Hematopoietic multipotent progenitor cell treated with erythropoietin and hydrocortisone succinate and interleukin-3 and kit ligand, for 17 days (in vitro differentiated cells): ENCODE data around the gene PRTFDC1.
"Not testable (repeated sequence)": the region's sequence is repeated elsewhere in the genome, so short reads cannot be mapped to it uniquely, and the experiment has no call there.

Source experiments
- DNase-seq: peaks from one replicate; pipeline ENCODE4 v3.0.0-alpha.2; 2015; ENCODE audit warnings: low spot score

Gene PRTFDC1

GRCh38 chr10:24843256-24843655 lies 109.2 kb downstream of the PRTFDC1 start:
- DNase-seq, result no peak

- DNase-seq, result no peak
Observed at GRCh38 chr10:24842856-24843255, 109.5 kb downstream of the PRTFDC1 start.

- DNase-seq, result no peak
Observed at GRCh38 chr10:24841530-24841929, 110.9 kb downstream of the PRTFDC1 start.

GRCh38 chr10:24840784-24841183 lies 111.6 kb downstream of the PRTFDC1 start:
- DNase-seq, result no peak

GRCh38 chr10:24837781-24838180 lies 114.6 kb downstream of the PRTFDC1 start:
- not testable (repeated sequence) for DNase-seq

- DNase-seq, result no peak
Observed at GRCh38 chr10:24834869-24835268, 117.5 kb downstream of the PRTFDC1 start.

GRCh38 chr10:24826009-24826408 lies 126.4 kb downstream of the PRTFDC1 start:
- DNase-seq, result no peak

- no peak for DNase-seq
Observed at GRCh38 chr10:24825551-24825950, 126.9 kb downstream of the PRTFDC1 start.

- DNase-seq, result no peak
Observed at GRCh38 chr10:24824536-24824935, 127.9 kb downstream of the PRTFDC1 start.

- DNase-seq, result no peak
Observed at GRCh38 chr10:24824124-24824523, 128.3 kb downstream of the PRTFDC1 start.

GRCh38 chr10:24822590-24822989 lies 129.8 kb downstream of the PRTFDC1 start:
- no peak for DNase-seq

GRCh38 chr10:24821986-24822385 lies 130.4 kb downstream of the PRTFDC1 start:
- DNase-seq, result no peak

- no peak for DNase-seq
Observed at GRCh38 chr10:24816868-24817396, 135.5 kb downstream of the PRTFDC1 start.

- no peak for DNase-seq
Observed at GRCh38 chr10:24814568-24815313, 137.7 kb downstream of the PRTFDC1 start.

GRCh38 chr10:24813856-24814255 lies 138.6 kb downstream of the PRTFDC1 start:
- no peak for DNase-seq

GRCh38 chr10:24806262-24806661 lies 146.1 kb downstream of the PRTFDC1 start:
- no peak for DNase-seq

- no peak for DNase-seq
Observed at GRCh38 chr10:24804956-24805355, 147.4 kb downstream of the PRTFDC1 start.

- no peak for DNase-seq
Observed at GRCh38 chr10:24804392-24804791, 148.0 kb downstream of the PRTFDC1 start.

- DNase-seq, result no peak
Observed at GRCh38 chr10:24802378-24802777, 150.0 kb downstream of the PRTFDC1 start.

- DNase-seq, result no peak
Observed at GRCh38 chr10:24800861-24801260, 151.5 kb downstream of the PRTFDC1 start.
